Measurements from ENCODE around the gene KIF3A.
A peak's percentile ranks its signal among the peaks of the same experiment; 100 is the strongest.

KIF3A gene

DNA sequence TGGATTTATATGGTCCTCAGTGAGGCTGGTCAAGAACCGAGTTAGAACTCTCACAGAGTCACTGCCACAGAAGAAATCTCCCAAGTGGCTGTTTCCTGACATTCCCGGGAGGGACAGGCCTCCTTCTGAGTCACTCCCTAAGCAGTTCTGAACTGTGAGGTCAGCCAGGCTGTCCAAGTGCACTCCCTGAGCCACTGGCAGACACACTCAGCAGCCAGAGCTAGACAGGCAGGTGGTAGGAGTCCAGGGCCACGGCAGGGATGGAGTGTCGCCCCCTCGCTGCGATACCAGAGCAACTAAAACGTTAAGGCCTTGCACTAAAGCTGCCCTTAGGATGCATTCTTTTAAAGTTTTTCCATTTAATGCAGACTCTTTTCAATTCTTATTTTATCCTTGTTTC is 60.2 kb downstream of the KIF3A start:
- DNase-seq = peak; percentile 93

DNA sequence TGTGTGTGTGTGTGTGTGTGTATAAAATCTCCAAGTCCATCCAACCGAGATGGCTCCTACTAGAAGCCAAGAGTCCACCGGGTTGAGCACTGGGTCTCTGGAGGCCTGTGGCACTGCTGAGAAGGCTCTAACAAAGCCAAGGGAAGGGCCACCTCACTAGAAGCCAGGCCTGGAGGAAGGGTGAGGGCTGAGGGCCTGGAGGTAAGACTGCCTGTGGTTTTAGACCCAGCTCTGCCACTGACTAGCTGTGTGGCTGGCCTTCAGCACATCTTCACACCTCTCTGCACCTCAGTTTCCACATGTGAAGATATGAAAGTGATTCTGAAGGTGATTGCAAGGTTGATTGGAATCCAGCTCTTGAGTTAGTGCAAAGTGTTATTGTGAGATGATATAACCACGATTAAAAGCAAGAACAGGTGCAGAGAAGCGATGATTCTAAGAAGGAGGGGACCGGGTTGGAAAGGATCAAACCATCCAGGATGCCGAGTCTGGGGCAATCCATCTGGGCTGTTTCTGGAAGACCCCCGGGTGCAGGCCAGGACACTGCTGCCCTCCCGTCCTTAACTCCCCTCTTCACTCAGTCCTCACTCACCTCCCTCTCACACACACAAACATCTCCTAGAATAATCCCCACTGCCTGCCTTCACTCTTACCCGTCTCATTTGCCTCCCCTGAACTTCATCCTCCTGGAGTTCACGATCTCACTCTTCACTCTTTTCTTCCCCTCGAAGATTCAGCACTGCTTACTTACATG is 61.2 kb downstream of the KIF3A start:
- DNase-seq = no peak

DNA sequence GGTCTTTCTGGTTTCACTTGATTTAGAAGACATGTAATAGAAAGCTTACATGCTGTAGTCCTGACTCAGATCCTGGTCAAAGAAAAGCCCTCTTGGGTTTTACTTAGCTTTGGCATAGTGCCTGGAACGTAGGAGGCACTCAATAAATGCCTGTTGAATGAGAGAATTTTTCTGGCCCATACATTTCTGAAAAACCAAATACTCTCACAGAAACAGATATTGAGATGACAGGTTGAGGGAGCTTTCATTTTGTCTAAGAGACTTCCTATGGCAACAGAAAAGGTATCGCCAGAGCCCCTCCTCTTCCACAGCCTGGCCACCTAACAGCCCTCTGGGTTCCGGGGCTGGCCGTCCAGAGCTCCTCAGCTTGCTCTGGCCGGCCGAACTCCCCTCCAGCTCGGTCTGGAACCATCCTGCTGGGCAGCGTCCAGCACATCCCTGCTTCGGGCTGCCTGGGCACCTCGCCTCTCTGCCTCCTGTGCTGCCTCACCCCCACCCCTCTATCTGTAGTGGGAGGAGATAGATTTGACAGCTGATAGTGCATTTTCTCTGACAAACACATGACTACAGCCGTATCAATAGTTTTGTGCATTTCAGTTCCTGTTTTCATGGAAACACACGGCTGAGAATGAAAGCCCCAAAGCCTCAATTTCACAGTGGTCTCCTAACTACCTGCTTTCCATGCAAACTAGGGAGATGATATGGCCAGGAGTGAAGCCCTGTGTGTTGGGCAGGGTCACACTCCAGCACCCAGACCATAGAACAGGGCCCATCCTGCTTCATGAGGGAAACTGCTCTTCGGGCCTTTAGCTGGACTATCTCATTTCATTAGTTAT is 62.5 kb downstream of the KIF3A start:
- peak; percentile 96 for DNase-seq

DNA sequence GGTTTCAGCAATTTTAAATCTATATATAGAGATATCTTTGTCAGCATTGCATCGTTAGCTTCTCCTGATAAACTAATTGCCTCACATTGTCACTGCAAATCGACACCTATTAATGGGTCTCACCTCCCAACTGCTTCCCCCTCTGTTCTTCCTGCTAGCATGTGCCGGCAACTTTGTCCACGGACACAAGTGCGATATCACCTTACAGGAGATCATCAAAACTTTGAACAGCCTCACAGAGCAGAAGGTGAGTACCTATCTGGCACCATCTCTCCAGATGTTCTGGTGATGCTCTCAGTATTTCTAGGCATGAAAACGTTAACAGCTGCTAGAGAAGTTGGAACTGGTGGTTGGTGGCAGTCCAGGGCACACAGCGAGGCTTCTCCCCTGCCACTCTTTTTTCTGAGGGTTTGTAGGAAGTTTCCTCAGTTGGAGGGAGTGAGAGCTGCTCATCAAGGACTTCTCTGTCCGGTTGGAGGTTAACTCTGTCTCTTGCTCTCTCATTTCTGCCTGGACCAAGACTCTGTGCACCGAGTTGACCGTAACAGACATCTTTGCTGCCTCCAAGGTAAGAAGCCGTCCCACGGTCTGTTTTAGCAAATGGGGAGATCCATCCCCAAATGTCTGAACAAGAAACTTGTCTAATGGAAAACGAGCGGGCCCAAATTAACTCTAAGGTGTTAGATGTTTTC is 63.3 kb downstream of the KIF3A start, which contains the start of gene IL4:
Gene IL4, plus strand, starts transcription at position 51 of the 692 bp plus-strand sequence. Its CDS starts 62 bp downstream, at position 113.
- no peak for DNase-seq

DNA sequence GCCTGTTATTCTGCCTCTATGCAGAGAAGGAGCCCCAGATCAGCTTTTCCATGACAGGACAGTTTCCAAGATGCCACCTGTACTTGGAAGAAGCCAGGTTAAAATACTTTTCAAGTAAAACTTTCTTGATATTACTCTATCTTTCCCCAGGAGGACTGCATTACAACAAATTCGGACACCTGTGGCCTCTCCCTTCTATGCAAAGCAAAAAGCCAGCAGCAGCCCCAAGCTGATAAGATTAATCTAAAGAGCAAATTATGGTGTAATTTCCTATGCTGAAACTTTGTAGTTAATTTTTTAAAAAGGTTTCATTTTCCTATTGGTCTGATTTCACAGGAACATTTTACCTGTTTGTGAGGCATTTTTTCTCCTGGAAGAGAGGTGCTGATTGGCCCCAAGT is 63.9 kb downstream of the KIF3A start:
- no peak for DNase-seq

DNA sequence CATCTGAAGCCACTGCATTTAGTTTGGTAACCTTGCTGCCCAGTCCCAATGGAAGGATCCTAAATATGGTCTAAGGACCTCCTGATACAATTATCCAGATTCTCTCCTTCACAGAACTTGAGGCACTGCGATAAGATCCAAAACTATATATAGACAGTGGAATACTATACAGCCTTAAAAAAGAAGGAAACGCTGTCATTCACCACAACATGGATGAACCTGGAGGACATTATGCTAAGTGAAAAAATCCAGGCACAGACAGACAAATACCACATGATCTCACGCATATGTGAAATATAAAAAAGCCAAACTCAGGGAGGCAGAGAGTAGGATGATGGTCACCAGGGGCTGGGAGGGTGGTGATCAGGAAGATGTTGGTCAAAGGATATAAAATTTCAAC is 66.3 kb downstream of the KIF3A start:
- no peak for DNase-seq

DNA sequence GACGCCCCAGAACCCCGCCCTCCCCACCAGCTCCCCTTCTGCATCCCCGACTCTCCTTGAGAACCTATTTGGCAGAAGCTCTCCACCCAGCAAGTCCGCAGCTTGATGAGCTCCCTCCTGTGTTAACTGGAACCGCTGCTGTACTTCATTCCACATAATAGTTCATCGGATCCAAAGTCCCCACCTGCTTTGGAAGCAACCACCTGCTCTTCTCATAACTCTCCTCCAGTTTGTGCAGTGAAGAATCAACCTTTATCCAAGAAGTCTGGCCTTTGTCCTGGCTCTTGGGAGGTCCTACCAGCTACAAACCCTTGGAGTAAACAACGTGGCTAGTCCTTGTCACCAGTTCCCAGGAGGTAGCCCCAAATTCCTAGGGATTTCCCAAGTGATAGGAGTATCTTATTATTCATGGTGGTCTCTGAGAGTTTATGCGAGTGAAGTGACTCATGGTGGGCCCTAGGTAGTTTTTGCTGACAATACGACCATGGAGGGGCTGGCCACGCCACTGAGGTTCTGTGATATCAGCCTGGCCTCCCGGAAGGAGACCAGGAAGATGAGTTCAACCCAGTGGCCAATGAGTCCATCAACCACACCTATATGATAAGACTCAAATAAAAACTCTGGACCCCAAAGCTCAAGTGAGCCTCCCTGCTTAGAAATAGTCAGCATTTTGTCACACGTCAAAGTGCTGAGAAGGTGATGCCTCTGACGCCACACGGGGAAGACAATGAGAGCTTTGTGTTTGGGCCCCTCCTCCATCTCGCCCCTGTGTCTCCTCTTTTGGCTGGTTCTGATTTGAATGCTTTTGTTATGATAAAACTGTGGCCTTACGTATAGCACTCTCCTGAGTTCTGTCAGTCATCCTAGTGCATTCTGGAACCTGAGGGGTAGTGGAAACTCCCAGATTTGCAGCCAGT is 67.1 kb downstream of the KIF3A start:
- no peak for DNase-seq

DNA sequence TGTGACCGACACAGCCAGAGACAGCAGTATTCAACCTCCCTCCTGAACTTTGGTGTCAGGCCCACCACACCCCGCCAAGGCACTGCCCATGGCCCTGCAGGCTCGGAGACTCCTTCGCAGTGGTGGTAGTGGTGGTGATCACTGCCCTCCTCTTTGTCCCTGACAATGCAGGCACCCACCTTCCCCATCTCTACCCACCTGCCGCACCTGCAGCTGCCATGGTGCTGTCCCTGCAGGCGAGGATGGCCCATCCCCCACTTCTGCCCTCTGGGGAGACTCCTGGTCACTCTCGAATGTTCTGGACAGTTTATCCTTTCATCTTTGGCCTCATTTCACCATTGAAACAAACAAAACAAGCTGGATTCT is 67.9 kb downstream of the KIF3A start:
- DNase-seq = no peak

DNA sequence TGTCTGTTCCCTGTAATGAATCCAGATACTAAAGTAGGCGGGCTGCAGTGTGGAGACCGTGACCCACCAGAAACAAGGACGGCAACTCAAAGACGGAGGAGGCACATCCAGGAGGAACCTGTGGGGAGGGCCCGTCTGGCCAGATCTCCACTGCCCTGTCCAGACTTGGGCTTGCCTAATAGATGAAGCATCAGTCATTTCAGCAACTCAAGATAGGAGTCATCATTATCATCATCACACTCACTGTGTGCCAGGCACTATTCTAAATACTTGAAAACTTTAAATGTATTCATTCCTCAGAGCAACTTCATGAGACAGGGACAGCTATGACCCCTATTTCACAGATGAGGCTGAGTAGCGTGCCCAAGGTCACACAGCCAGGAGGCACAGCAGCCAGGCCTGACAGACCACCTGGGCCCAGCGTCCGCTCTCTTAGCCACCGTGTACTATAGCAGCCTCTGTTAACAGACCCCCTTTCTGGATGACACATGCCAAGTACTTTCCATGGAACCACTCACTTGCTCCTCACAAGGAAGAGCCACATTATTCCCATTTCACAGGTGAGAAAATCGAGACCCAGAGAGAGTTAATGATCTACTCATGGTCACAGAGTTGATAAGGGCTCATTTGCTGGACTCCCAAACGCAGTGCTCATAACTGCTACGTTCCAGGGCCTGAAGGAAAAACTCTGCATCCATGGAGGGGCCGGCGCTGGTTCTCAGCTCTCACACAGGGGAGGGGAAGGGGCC is 68.5 kb downstream of the KIF3A start:
- no peak for DNase-seq

DNA sequence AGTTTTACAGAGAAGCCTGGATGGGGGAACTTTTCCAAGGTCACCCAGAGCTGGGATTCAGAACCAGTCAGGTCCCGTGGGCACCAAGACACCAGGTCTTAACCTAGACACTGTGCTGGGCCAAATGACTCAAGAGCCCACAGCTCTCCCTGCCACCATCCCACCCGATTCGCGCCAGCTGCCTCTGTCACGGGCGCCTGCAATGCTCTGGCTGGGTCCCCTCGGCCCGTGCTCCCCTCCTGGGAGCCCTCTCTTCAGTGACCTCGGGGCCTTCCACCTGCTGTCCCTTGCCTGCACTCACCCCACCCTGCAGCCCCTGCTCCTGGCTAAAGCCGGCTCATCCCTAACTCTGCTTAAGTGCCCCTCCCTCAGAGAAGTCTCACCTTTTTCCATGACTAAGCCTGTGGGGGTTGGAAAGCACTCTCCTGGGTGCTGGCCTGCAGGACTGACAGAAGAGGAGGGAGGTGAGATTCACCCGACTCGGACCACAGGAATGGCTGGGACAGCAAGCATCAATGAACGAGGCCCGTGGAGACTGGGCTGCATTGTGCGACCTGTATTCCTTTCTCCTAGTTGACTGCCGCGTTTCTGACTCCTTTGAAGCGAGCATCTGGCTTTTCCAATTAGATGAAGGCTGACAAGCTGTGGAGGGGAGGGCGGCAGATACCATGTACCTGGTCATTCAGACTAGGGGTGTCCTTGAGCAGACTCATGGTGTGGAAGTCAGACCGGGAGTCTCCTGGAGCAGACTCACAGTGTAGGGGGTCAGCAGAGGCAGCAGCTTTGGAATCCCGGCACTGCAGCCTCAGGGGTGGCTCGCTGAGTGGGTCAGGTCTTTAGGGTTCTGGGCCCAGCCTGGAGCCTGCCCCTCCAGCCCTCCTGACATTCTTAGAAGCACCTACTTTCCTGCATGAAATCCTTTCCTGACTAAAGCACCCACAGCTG is 69.3 kb downstream of the KIF3A start:
- no peak for DNase-seq

DNA sequence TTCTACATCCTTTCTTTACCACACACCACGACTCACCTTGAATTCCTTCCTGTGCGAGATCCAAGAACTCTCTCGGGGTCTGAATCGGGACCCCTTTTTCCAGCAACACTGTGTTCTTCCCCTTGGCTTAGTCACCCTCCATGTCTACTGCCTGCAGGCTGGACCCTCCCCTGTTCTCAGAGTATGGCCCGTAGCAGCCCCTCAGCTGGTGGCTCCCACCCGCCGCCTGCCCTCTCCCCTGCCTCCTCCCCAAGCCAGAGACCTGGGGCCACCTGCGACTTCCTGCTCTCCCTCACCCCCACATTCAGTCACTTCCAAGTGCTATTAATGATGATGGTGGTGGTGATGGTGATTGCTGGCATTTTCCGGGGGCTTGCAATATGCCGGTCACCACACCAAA is 70.0 kb downstream of the KIF3A start:
- no peak for DNase-seq

DNA sequence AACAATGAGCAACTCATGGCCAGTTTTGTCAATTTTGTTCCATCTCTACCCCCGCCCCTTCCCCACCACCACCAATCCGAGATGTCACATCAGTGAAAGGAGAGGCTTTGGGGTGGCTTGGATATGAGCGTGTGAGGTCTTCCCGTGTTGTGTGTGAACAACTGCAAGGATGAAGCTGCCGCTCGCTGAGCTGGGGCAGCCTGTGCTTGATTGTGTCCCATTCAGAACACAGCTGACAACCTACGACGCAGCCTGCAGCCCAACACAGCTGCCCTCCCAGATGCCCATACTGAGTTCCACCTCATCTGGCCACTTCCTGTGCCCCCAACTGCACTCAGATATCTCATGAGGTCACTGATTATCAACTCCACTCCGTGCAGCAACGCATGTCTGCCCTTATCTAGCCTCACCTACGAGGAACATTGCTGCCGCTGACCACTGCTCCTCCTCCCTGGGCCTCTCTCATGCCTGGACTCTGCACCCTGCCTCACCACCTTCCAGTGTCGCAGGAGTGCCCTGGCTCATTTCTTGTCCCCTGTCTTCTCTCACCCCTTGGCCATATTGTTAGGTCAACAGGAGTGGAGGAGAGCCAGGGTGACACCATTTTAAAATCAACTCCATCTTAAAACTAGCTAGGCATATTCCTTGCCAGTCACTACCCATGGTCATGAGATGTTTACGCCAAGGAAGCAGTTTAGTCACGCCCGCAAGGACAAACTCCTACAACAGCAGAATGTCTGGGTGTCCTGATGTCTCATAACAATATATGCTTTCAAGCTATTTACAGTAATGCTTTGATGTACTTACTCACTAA is 70.8 kb downstream of the KIF3A start:
- no peak for DNase-seq

DNA sequence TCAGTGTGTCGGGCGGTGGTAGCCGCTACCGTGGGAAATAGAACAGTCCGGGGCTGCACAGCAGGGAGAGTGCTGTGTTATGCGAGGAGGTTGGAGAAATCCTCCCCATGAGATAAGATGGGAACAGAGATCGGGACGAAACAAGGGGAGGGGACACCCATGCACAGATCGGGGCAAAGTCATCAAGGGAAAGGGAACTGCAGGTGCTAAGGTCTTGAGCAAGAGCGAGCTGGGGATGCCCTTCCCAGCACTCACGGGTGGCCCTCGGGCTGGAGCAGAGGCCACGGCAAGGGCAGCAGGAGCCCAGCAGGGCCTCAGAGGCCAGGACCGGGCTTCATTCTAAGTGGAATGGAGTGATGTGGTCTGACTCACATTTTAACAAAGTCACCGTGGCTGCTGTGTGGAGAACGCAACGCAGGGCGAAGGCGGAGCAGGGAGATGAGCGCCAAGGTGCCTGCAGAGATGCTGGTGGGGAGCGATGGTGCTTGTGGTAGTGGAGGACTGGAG is 71.7 kb downstream of the KIF3A start:
- DNase-seq = no peak

DNA sequence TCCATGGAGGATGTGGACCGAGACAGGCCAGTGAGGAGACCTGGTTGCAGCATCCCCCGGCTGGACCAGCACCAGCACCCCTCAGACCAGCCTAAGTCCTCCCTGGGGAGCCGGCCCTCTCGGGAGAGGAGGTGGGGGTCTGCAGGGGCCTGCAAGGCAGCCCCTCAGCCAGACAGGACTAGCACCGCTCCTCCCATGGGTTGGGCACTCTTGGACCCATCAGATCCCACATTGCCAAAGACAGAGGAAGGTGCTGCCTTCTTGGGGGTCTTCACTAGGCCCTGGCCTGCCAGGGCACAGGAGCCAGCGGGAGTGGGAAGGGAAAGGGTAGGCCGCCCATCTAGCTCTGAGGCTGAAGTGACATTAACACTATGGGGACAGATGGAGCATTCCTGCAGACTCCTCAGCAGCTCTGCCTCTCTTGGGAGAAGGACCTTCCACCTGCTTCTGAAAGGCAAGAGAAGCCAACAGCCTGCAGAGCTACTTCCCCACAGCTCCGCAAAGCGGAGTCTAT is 72.6 kb downstream of the KIF3A start:
- DNase-seq = no peak

DNA sequence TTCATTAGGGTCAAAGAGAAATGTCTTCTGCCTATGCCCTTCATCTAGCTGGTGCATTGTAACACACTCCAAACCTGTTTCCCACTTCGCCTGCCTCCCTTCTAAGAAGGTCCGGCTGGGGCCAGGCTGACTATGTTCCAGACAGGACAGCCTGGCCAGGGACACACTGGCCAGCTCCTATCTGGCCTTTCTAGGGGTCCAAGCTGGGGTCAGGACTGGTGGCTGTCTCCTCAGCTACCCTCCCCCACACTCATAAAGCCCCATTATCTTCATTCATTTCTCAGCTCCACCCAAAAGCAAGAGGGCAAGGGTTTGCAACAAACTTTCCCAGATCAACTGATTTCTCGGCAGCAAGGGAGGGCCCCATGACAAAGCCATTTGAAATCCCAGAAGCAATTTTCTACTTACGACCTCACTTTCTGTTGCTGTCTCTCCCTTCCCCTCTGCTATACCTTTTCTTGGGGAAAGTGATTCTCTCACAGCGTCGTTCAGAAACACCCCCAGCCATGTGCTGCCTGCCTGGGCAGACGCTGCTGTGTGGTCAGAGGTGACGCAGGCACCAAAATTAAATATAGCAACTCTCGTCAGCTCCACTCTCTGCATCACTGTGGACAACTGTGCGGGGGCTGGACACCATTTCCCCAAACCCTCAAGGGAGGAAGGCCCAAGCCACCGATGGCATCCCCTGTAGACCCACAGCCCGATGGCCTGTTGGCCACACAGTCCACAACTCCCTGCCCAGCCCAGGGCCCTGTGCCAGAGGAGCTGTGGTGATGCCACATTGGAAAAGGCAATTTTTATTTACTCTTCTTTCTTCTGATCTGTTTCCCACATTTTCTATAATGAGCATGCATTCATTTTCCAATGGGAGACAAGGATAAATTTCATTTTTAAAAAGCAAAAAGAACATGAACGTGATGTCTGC is 73.3 kb downstream of the KIF3A start:
- no peak for DNase-seq

DNA sequence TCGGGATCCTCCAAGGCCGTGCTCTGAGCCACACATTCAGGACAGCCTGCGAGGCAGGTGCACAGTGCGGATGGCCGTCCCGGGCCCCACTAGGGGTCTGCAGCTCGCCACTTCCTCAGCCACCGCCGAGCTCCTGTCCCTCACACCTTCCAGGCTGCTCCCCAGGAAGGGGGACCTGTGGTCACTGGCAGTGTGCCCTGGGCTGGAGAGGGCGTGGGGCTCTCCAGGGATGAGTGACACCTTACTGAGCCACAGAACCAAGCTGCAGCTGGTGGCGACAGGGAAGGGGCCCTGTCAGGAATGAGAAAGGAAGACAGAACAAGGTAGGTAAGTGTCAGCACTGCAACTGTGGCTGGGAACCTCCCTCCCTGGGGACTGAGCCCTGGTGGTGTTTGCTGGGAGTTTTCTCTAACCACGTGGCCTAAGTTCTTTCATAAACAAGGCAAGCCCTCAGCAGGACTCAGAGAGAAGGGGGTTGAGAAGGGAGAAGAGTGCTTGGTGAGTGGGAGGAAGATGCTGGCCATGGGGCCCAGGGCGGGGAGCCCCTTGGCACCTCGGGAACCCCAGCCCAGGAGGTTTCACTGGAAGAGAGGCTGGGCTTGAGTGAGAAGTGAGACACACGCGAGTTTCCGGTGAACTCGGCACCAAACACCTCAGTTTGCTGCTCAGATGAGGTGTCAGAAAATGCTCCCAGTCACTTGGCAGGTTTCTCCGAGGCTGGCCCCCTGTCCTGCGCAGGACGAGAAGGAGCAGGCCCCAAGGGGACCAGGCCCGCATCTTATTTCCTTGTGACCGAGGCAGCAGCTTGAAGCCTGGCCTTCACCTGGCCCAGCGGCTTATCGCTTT is 74.2 kb downstream of the KIF3A start:
- no peak for DNase-seq

DNA sequence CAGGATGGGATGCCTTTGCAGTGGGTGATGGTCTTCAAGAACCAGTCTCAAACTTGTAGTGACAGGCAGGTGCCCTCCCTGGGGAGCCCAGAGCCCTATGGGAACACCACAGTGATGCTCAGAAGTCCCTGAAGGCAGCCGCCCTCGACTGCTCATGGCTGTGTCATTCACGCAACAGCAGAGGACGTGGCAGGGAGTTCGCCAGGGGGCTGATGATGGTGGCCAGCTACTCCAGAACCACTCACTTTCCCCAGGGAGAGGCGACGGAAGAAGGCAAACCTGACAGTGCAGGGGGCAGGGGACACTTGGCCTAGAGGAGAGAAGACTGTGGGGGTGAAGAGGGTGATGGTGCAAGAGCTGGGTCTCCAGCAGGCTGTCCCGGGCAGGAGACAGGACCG is 75.3 kb downstream of the KIF3A start:
- DNase-seq = no peak
